Lung (tissue), 12 donors: ENCODE data around the gene ATF6B. TPM values are rescaled to one million over a fixed set of nuclear protein-coding genes. Genes with fewer than 3 reads are reported as not detected.
A peak's percentile ranks its signal among the peaks of the same experiment; 100 is the strongest.

Source experiments
- ATAC-seq: fragments of 200-7000 bp; cut with Tn5 transposase; one replicate; pipeline ENCODE4 v1.9.1; 2020; ENCODE audit warnings: moderate number of reproducible peaks; ENCODE audit not compliant: insufficient read depth, low FRiP score
- DNase-seq, 3 donors: peaks; one replicate each; pipeline ENCODE4 v3.0.0-alpha.2; 2013 to 2017
- H3K27ac ChIP-seq, 2 donors: one replicate each; pipeline ENCODE4 v1.5.1; 2013; ENCODE audit warnings: mild to moderate bottlenecking in 2 of 2, moderate library complexity in 2 of 2, control low read depth in 1 of 2, inconsistent platforms in 1 of 2, low read depth in 1 of 2, low read length in 1 of 2
- H3K27me3 ChIP-seq, 3 donors: one replicate each; pipeline ENCODE4 v1.5.1; 2013; ENCODE audit warnings: low read length in 2 of 3; ENCODE audit not compliant: control insufficient read depth in 3 of 3, insufficient read depth in 3 of 3
- H3K36me3 ChIP-seq, 4 donors: one replicate each; pipeline ENCODE4 v1.5.1; 2013; ENCODE audit warnings: low read length in 4 of 4, mild to moderate bottlenecking in 1 of 4, moderate library complexity in 1 of 4; ENCODE audit not compliant: control insufficient read depth in 4 of 4, insufficient read depth in 4 of 4
- H3K4me1 ChIP-seq, 5 donors: one replicate each; pipeline ENCODE4 v1.5.1; 2013; ENCODE audit warnings: low read length in 5 of 5, mild to moderate bottlenecking in 2 of 5, moderate library complexity in 1 of 5; ENCODE audit not compliant: control insufficient read depth in 5 of 5, insufficient read depth in 5 of 5
- H3K4me3 ChIP-seq: one replicate; pipeline ENCODE4 v1.5.1; 2013; ENCODE audit warnings: mild to moderate bottlenecking, control low read depth, moderate library complexity
- H3K9ac ChIP-seq, 2 donors: one replicate each; pipeline ENCODE4 v1.5.1; 2013; ENCODE audit warnings: low read length in 2 of 2, control low read depth in 1 of 2; ENCODE audit not compliant: insufficient read depth in 1 of 2
- H3K9me3 ChIP-seq, 4 donors: one replicate each; pipeline ENCODE4 v1.5.1; 2013; ENCODE audit warnings: low read length in 3 of 4, mild to moderate bottlenecking in 1 of 4, moderate library complexity in 1 of 4; ENCODE audit not compliant: control insufficient read depth in 4 of 4, insufficient read depth in 3 of 4
- WGBS, 2 donors: extraction: QIAGEN DNeasy Blood & Tissue Kit; methylation state at CpG; one replicate each; pipeline ENCODE4 v1.1.7; 2013; 5-methylcytosine and 5-hydroxymethylcytosine counted together
- polyA plus RNA-seq, 2 donors: library from polyadenylated mRNA; stranded (reverse); fragments of 200-250 nt; gene quantifications; one replicate each; pipeline ENCODE4 v1.2.1, GENCODE V29; 2013
- total RNA-seq, 2 donors: library from RNA; depleted of rRNA in 1 of 2; stranded (reverse); fragments of >200 nt in 1 of 2; gene quantifications; one replicate each; pipeline ENCODE4 v1.2.1, GENCODE V29; 2014 to 2021
- TF ChIP-seq, protein P1 (sequence below): IDR thresholded peaks from 2 replicates; pipeline ENCODE4 v1.5.1; 2012; ENCODE audit warnings: mild to moderate bottlenecking; ENCODE audit errors: control extremely low read depth, extremely low read depth
- donor health status: control.
- donor health status: control.
- donor health status: Bipolar disorder and iron deficiency.
- donor health status: healthy.
- donor health status: DM: yes; HTN: yes; CAD: no.

Gene ATF6B
- total and polyA plus RNA-seq, 4 donors = 50.1 to 101 (median 62.4) TPM

DNA sequence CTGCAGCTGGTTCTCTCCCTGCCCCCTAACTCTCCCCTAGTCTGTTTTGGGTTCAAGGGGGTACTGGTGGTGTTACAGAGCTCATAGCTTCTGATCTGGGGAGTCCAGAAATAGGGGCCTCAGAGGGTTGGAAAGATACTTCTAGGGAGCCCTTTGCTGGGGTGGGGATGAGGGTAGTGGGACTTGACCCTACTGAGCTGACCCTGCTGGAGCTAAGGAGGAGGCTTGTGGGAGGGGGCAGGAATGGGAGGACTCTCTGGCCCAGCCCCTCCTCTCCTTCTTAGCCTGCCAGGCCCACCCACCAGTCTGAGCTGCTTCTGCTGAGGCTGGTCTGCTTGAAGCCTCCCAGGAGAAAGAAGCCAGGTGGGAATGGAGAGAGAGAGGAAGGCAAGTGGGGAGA is 36.2 kb upstream of the ATF6B start, which contains the start of gene EGFL8:
EGFL8 (plus strand) TSS at position 301 of the 400 bp plus-strand sequence. CDS start 1,571 bp downstream, outside the sequence.
- Histone ChIP-seq H3K4me3 (no peak within 1 kb of the TSS), H3K27ac (peak within 1 kb of the TSS in 1 of 2 donors; percentile 68), H3K4me1 (peaks cover 0 to 1% (median 0%) of the 10 kb centered on the region in 5 donors), H3K9ac (no peak within 1 kb of the TSS), H3K36me3 (peaks cover 2 to 22% (median 3%) of the 10 kb centered on the region in 4 donors), H3K27me3 (peaks cover 0 to 4% (median 0%) of the 10 kb centered on the region in 3 donors), H3K9me3 (no peaks in the 10 kb centered on the region)
- TF ChIP-seq, protein P1, sequence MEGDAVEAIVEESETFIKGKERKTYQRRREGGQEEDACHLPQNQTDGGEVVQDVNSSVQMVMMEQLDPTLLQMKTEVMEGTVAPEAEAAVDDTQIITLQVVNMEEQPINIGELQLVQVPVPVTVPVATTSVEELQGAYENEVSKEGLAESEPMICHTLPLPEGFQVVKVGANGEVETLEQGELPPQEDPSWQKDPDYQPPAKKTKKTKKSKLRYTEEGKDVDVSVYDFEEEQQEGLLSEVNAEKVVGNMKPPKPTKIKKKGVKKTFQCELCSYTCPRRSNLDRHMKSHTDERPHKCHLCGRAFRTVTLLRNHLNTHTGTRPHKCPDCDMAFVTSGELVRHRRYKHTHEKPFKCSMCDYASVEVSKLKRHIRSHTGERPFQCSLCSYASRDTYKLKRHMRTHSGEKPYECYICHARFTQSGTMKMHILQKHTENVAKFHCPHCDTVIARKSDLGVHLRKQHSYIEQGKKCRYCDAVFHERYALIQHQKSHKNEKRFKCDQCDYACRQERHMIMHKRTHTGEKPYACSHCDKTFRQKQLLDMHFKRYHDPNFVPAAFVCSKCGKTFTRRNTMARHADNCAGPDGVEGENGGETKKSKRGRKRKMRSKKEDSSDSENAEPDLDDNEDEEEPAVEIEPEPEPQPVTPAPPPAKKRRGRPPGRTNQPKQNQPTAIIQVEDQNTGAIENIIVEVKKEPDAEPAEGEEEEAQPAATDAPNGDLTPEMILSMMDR = no peak
- DNase-seq = no peak
- no peak for ATAC-seq

DNA sequence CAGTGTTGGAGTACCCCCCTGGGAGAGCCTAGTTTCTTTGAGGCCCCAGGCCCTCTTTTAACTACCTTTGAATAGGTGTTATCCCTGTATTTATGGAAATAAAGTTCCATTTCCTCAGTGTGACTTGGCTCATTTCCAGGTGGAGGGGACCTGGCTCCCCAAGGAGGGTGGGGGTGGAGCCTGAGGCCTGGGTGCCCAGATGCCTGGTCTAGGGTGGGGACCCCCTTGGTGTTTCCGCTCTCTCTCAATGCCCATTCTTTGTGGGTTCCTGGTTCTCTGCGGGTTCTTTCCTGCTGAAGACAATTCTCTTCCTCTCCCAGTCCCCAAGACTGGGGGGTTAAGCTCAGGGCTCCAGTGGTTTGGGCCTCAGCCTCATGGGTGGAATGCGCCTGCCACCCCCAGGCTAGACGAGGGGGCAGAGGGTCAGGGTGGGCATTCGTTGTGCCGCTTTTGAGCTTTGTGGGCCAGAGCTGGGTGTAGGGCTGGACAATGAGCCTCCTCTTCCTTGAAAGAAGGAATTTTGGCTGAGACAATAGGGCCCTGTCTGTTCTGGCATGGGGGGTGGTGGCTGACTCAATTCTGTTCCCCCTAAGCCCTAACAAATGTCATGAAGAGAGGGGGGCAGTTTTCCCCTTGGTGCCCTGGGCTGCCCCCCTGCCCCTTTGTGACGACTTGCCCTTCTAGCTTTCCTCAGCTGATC is 35.7 kb upstream of the ATF6B start:
- no peak for ATAC-seq
- H3K4me3 ChIP-seq = no peak overlapping the region
- no peak overlapping the region for H3K9ac ChIP-seq
- 73 to 77% methylated on average over 7 of the region's 7 CpGs for WGBS, 2 donors
- no peak for DNase-seq
- peaks cover 0 to 7% (median 0%) of the 10 kb centered on the region in 3 donors for H3K27me3 ChIP-seq
- peaks cover 0 to 1% (median 0%) of the 10 kb centered on the region in 5 donors for H3K4me1 ChIP-seq
- H3K27ac ChIP-seq = peak overlapping the region in 1 of 2 donors; percentile 68
- H3K9me3 ChIP-seq = no peaks in the 10 kb centered on the region
- TF ChIP-seq, protein P1 = no peak
- peaks cover 2 to 21% (median 4%) of the 10 kb centered on the region in 4 donors for H3K36me3 ChIP-seq

DNA sequence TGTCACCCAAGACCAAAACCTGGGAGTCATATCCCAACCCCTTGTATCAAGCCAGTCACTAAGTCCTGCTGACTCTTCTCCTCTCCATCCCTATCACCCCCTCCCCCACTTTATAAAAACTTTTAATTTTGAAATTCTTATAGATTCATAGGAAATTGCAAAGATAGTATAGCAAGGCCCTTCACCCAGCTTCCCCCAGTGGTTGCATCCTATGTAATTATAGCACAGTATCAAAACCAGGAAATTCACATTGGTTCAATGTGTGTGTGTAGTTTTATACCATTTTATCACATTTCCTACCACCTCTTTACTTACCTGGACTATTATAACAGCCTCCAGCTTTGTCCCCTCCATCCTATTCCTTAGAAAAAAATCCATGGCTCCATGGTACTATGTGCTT is 30.0 kb upstream of the ATF6B start:
- ATAC-seq = no peak
- Histone ChIP-seq H3K36me3 (peaks cover 4 to 26% (median 10%) of the 10 kb centered on the region in 4 donors), H3K4me1 (peaks cover 0 to 16% (median 5%) of the 10 kb centered on the region in 5 donors)

More for the DNA sequence above, 30.0 kb upstream of the ATF6B start:
- DNase-seq = no peak
- Histone ChIP-seq H3K4me3 (no peak overlapping the region), H3K27ac (no peak overlapping the region), H3K9ac (no peak overlapping the region), H3K9me3 (no peaks in the 10 kb centered on the region), H3K27me3 (peaks cover 0 to 20% (median 0%) of the 10 kb centered on the region in 3 donors)
- TF ChIP-seq, protein P1 = no peak
